ENCODE measurements around the gene BRAT1.

BRAT1 gene

GRCh38 chr7:2508327-2509215, 46.8 kb downstream of the BRAT1 start:
- DNase-seq (ENCODE audit: low read depth): peak; percentile 60

GRCh38 chr7:2507917-2508306, 47.4 kb downstream of the BRAT1 start:
- TF ChIP-seq, protein P1, sequence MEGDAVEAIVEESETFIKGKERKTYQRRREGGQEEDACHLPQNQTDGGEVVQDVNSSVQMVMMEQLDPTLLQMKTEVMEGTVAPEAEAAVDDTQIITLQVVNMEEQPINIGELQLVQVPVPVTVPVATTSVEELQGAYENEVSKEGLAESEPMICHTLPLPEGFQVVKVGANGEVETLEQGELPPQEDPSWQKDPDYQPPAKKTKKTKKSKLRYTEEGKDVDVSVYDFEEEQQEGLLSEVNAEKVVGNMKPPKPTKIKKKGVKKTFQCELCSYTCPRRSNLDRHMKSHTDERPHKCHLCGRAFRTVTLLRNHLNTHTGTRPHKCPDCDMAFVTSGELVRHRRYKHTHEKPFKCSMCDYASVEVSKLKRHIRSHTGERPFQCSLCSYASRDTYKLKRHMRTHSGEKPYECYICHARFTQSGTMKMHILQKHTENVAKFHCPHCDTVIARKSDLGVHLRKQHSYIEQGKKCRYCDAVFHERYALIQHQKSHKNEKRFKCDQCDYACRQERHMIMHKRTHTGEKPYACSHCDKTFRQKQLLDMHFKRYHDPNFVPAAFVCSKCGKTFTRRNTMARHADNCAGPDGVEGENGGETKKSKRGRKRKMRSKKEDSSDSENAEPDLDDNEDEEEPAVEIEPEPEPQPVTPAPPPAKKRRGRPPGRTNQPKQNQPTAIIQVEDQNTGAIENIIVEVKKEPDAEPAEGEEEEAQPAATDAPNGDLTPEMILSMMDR (conservative IDR thresholded peaks at IDR 0.05; ENCODE audit: low read depth, low read length): no peak
- H3K4me3 ChIP-seq (ENCODE audit: low read depth, low read length): no peak overlapping the region

More at GRCh38 chr7:2508327-2509215, 46.8 kb downstream of the BRAT1 start:
- TF ChIP-seq, protein P1 (conservative IDR thresholded peaks at IDR 0.05; ENCODE audit: low read depth, low read length): no peak
- H3K4me3 ChIP-seq (ENCODE audit: low read depth, low read length): no peak overlapping the region

DNA sequence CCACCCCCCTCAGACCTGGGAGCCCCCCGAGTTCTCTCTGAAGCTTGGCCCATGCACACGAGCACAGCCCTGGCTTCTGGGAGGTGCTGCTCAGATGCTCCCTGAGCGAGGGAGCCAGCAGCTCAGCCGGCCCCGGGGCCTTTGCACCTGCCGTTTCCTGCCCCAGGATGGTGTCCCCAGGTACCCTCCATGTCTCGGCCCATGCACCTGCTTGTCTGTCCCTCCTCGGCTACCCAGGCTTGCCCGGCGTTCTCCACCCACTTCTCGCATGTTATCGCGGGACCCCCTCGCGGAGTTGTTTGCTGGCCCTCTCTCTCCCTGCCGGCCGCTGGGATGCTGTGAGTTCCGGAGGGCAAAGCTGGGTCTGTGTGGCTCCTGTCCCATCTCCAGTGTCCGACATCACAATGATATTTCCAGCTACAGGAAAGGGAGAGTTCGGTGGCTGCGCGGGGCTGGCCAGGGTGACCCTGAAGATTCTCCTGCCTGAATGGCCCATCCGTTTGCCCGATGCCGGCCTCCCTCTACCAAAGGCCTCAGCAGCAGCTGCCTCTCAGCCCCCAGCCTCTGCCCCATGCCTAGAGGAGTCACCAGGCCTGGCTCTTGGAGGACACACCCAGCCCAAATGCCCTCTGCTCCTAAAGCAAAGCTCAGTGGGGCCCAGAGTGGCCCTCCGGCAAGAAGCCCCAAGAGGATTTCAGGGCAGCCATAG, 48.0 kb downstream of the BRAT1 start:
- TF ChIP-seq, protein P1 (conservative IDR thresholded peaks at IDR 0.05; ENCODE audit: low read depth, low read length): no peak
- no peak overlapping the region for H3K4me3 ChIP-seq (ENCODE audit: low read depth, low read length)
- DNase-seq (ENCODE audit: low read depth): no peak

More at GRCh38 chr7:2507917-2508306, 47.4 kb downstream of the BRAT1 start:
- DNase-seq (ENCODE audit: low read depth): no peak

GRCh38 chr7:2505401-2505800, 49.9 kb downstream of the BRAT1 start:
- no peak for DNase-seq (ENCODE audit: low read depth)
- TF ChIP-seq, protein P1 (conservative IDR thresholded peaks at IDR 0.05; ENCODE audit: low read depth, low read length): no peak
- no peak overlapping the region for H3K4me3 ChIP-seq (ENCODE audit: low read depth, low read length)

DNA sequence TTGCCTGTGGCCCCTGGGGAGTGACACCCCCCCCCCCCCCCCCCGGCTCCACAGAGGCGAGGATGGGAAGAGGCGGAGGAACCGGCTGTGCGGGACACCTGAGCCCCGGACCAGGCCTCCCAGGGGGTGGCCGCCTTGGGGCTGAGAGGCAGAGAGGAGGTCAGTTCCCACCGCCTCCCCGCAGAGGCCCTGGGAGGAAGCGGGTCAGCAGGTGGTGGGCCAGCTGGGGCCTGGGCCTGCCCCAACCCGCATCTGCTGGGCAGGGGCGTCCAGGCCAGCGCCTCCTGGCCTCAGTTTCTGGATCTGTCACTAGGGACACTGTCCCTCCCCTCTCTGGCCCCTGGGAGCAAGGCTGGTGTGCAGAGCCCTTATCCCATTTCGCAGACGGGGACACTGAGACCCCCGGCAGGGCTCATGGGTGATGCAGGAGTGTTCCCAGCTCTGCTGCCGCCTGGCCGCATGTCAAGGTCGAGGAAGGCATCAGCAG, 50.4 kb downstream of the BRAT1 start:
- H3K4me3 ChIP-seq (ENCODE audit: low read depth, low read length): no peak overlapping the region
- TF ChIP-seq, protein P1 (conservative IDR thresholded peaks at IDR 0.05; ENCODE audit: low read depth, low read length): no peak
- DNase-seq (ENCODE audit: low read depth): no peak

- no peak overlapping the region for H3K4me3 ChIP-seq (ENCODE audit: low read depth, low read length)
- DNase-seq (ENCODE audit: low read depth): no peak
- TF ChIP-seq, protein P1 (conservative IDR thresholded peaks at IDR 0.05; ENCODE audit: low read depth, low read length): no peak
Measured at GRCh38 chr7:2504128-2504888, 51.0 kb downstream of the BRAT1 start.

All from choroid plexus epithelial cell (primary cell).